Stomach (tissue), 9 donors: ENCODE measurements around the gene ADAMTS20. TPM values are rescaled to one million over a fixed set of nuclear protein-coding genes. Genes with fewer than 3 reads are reported as not detected.
"Not testable (repeated sequence)": the region's sequence is repeated elsewhere in the genome, so short reads cannot be mapped to it uniquely, and the experiment has no call there.

ENCODE experiments used
- DNase-seq, 2 donors: peaks; one replicate each; pipeline versions ENCODE4 v3.0.0 to v3.0.0-alpha.2; 2013 to 2019
- H3K27ac ChIP-seq, 5 donors: fragments of 200-600 bp in 4 of 5; sonication (generic) in 4 of 5; one replicate each; pipeline ENCODE4 v1.5.1; 2013 to 2019; ENCODE audit warnings: mild to moderate bottlenecking in 1 of 5, moderate library complexity in 1 of 5
- H3K27me3 ChIP-seq, 3 donors: fragments of 200-600 bp; sonication (generic); one replicate each; pipeline ENCODE4 v1.5.1; 2017 to 2019; ENCODE audit warnings: mixed run types in 1 of 3
- H3K36me3 ChIP-seq, 4 donors: fragments of 200-600 bp; sonication (generic); 1 replicate in 3 of 4; 2 replicates in 1 of 4; pipeline ENCODE4 v1.5.1; 2016 to 2019
- H3K4me1 ChIP-seq, 4 donors: fragments of 200-600 bp; sonication (generic); one replicate each; pipeline ENCODE4 v1.5.1; 2016 to 2019
- H3K4me3 ChIP-seq, 4 donors: fragments of 200-600 bp; sonication (generic) in 3 of 4; one replicate each; pipeline ENCODE4 v1.5.1; 2016 to 2019; ENCODE audit warnings: mild to moderate bottlenecking in 1 of 4
- H3K9me3 ChIP-seq, 4 donors: fragments of 200-600 bp; sonication (generic); one replicate each; pipeline ENCODE4 v1.5.1; 2016 to 2019
- CTCF ChIP-seq, 7 experiments: fragments of 450-650 bp in 4 of 7; fragments of 200-600 bp in 3 of 7; sonication (generic) in 3 of 7; IDR thresholded peaks; one replicate each; pipeline ENCODE4 v1.5.1; 2016 to 2019; ENCODE audit warnings: antibody characterized with exemption in 7 of 7, control low read depth in 2 of 7, mild to moderate bottlenecking in 1 of 7
- EP300 ChIP-seq: sonication (generic); formaldehyde crosslinking; IDR thresholded peaks from one replicate; pipeline ENCODE4 v1.6.1; 2017; ENCODE audit warnings: antibody characterized with exemption
- POLR2A ChIP-seq, 4 donors: fragments of 450-650 bp; IDR thresholded peaks; one replicate each; pipeline ENCODE4 v1.6.1; 2016; ENCODE audit warnings: antibody characterized with exemption in 4 of 4, control low read depth in 2 of 4, mild to moderate bottlenecking in 1 of 4, moderate library complexity in 1 of 4
- POLR2AphosphoS5 ChIP-seq, 3 donors: sonication (generic); formaldehyde crosslinking; IDR thresholded peaks; one replicate each; pipeline ENCODE4 v1.6.1; 2016; ENCODE audit warnings: antibody characterized with exemption in 3 of 3
- WGBS, 5 donors: extraction: QIAGEN DNeasy Blood & Tissue Kit in 3 of 5; methylation state at CpG; one replicate each; pipeline versions ENCODE4 v1.1.5 to v1.1.7; 2013 to 2018; 5-methylcytosine and 5-hydroxymethylcytosine counted together
- intact Hi-C: fragments of 100-400 bp; cut with DNase I; formaldehyde crosslinking; loops from one replicate; pipeline ENCODE4 v1.15.1; 2023; ENCODE audit warnings: low total_unique reads
- polyA plus RNA-seq, 3 donors: library from polyadenylated mRNA; stranded (reverse); fragments of 200-250 nt; gene quantifications; one replicate each; pipeline ENCODE4 v1.2.3, GENCODE V29; 2013
- total RNA-seq, 5 donors: library from RNA; depleted of rRNA; stranded (reverse); fragments of >200 nt; gene quantifications; one replicate each; pipeline versions ENCODE4 v1.1.0 to v1.2.3, GENCODE V29; 2014 to 2016
- donor health status: healthy with polysubstance abuse.
- donor health status: Bipolar disorder and iron deficiency.
- donor health status: healthy.

The ADAMTS20 gene
- total and polyA plus RNA-seq, 8 donors: 0.55 TPM; not detected in 7

GRCh38 chr12:43381879-43382278, 170.1 kb downstream of the ADAMTS20 start:
- WGBS, 5 donors: 58 to 76% (median 69%) methylated on average over 1 of the region's 1 CpG
- intact Hi-C loops: no loop called here
- Histone ChIP-seq H3K36me3 (no peaks in the 10 kb centered on the region), H3K27me3 (no peaks in the 10 kb centered on the region), H3K4me3 (no peak overlapping the region), H3K9me3 (peaks cover 0 to 12% (median 6%) of the 10 kb centered on the region in 4 donors), H3K27ac (no peak overlapping the region), H3K4me1 (no peaks in the 10 kb centered on the region)
- no peak for DNase-seq
- TF ChIP-seq EP300 (no peak), CTCF (IDR thresholded peaks at IDR 0.05) (no peak), POLR2A (IDR thresholded peaks at IDR 0.05) (no peak), POLR2AphosphoS5 (IDR thresholded peaks at IDR 0.05) (no peak)

GRCh38 chr12:43378448-43378847, 173.6 kb downstream of the ADAMTS20 start:
- DNase-seq: no peak
- H3K9me3 ChIP-seq: peaks cover 0 to 12% (median 6%) of the 10 kb centered on the region in 4 donors
- H3K27me3 ChIP-seq: no peaks in the 10 kb centered on the region
- H3K4me1 ChIP-seq: no peaks in the 10 kb centered on the region
- H3K4me3 ChIP-seq: no peak overlapping the region
- intact Hi-C loops: no loop called here
- no peaks in the 10 kb centered on the region for H3K36me3 ChIP-seq
- TF ChIP-seq EP300 (no peak), POLR2AphosphoS5 (IDR thresholded peaks at IDR 0.05) (no peak), POLR2A (IDR thresholded peaks at IDR 0.05) (no peak), CTCF (IDR thresholded peaks at IDR 0.05) (no peak)
- no peak overlapping the region for H3K27ac ChIP-seq

- Histone ChIP-seq H3K4me1 (no peaks in the 10 kb centered on the region), H3K36me3 (no peaks in the 10 kb centered on the region), H3K27ac (no peak overlapping the region), H3K27me3 (no peaks in the 10 kb centered on the region), H3K4me3 (no peak overlapping the region), H3K9me3 (no peaks in the 10 kb centered on the region)
- TF ChIP-seq EP300 (no peak), CTCF (IDR thresholded peaks at IDR 0.05) (no peak), POLR2AphosphoS5 (IDR thresholded peaks at IDR 0.05) (no peak)
- intact Hi-C loops: no loop called here
- WGBS, 5 donors: 43 to 83% (median 71%) methylated on average over 1 of the region's 1 CpG
- no peak for DNase-seq
These were observed 181.7 kb downstream of the ADAMTS20 start for GRCh38 chr12:43370263-43370662.

GRCh38 chr12:43362910-43363694, 188.9 kb downstream of the ADAMTS20 start:
- 56 to 72% (median 64%) methylated on average over 2 of the region's 2 CpGs for WGBS, 5 donors
- H3K27me3 ChIP-seq: no peaks in the 10 kb centered on the region
- H3K4me3 ChIP-seq: no peak overlapping the region
- no peak overlapping the region for H3K27ac ChIP-seq
- H3K9me3 ChIP-seq: peaks cover 0 to 5% (median 0%) of the 10 kb centered on the region in 4 donors
- H3K4me1 ChIP-seq: no peaks in the 10 kb centered on the region
- no peak for TF ChIP-seq POLR2A (IDR thresholded peaks at IDR 0.05)
- intact Hi-C loops: no loop called here
- DNase-seq: no peak
- no peaks in the 10 kb centered on the region for H3K36me3 ChIP-seq

GRCh38 chr12:43361031-43361710, 190.8 kb downstream of the ADAMTS20 start:
- intact Hi-C loops: no loop called here
- 63 to 79% (median 76%) methylated on average over 6 of the region's 6 CpGs for WGBS, 5 donors

GRCh38 chr12:43360001-43360400, 192.0 kb downstream of the ADAMTS20 start:
- H3K27ac ChIP-seq, H3K4me1 ChIP-seq, H3K27me3 ChIP-seq, H3K36me3 ChIP-seq, DNase-seq, H3K4me3 ChIP-seq, intact Hi-C loops, H3K9me3 ChIP-seq: not testable (repeated sequence)
- WGBS, 5 donors: 91 to 96% (median 93%) methylated on average over 10 of the region's 10 CpGs

More at GRCh38 chr12:43361031-43361710, 190.8 kb downstream of the ADAMTS20 start:
- TF ChIP-seq POLR2AphosphoS5 (IDR thresholded peaks at IDR 0.05): no peak
- TF ChIP-seq CTCF (IDR thresholded peaks at IDR 0.05): no peak
- no peak for TF ChIP-seq EP300
- no peak for TF ChIP-seq POLR2A (IDR thresholded peaks at IDR 0.05)
- Histone ChIP-seq H3K9me3 (peaks cover 0 to 5% (median 0%) of the 10 kb centered on the region in 4 donors), H3K4me3 (no peak overlapping the region), H3K4me1 (no peaks in the 10 kb centered on the region), H3K36me3 (no peaks in the 10 kb centered on the region), H3K27me3 (no peaks in the 10 kb centered on the region), H3K27ac (no peak overlapping the region)
- peak in 1 of 2 donors; percentile 9 for DNase-seq
